Measurements from ENCODE around the gene MYG1. TPM values are rescaled to one million over a fixed set of nuclear protein-coding genes. Genes with fewer than 3 reads are reported as not detected.

The MYG1 gene
- 107 and 111 TPM in 2 replicates for total RNA-seq

DNA sequence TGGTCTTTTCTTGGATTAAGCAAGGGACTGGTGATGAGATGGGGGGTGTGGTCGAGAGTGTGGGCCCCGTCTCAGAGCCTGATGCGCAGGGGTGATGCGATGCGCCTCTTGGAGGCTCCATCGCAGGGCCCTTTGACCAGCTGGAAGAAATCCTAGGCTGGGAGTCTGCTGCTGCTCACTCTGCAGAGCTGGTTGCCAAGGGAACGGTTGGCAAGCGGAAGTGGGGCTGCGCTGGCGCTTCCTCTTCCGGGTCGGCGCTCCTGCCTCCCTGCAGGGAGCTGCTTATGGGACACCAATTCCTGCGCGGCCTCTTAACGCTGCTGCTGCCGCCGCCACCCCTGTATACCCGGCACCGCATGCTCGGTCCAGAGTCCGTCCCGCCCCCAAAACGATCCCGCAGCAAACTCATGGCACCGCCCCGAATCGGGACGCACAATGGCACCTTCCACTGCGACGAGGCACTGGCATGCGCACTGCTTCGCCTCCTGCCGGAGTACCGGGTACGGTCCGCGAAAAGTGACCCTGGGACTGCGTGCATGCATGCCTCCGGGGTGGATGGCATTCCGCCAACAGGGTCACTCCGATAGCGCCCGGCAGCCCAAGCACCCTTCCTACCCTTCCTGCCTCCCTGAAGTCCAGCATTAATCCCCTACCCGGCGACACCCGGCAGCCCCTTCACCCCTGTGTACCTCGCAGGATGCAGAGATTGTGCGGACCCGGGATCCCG is at the start of gene MYG1:
Gene MYG1 (plus strand): TSS at position 242 of the 727 bp plus-strand sequence. CDS start 43 bp downstream, at position 285.
- Mint-ChIP-seq H3K27me3 (ENCODE audit: insufficient read depth) (no peaks in the 10 kb centered on the region), H3K9me3 (no peaks in the 10 kb centered on the region), H3K36me3 (ENCODE audit: low read depth) (peaks cover 51% of the 10 kb centered on the region), H3K4me1 (ENCODE audit: low read depth) (peaks cover 68% of the 10 kb centered on the region), H3K27ac (peak within 1 kb of the TSS; percentile 93), H3K4me3 (peak within 1 kb of the TSS; percentile 97)
- DNase-seq (ENCODE audit: low spot score) = peak; percentile 86
- intact Hi-C loops (cut with micrococcal nuclease) = loop anchor here (1.0 kb wide), 10 partner anchors 22 to 201 kb away; partner anchors contain the start of genes AAAS, CSAD, ESPL1 and ZNF740

GRCh38 chr12:53251477-53252348 is 47.8 kb upstream of the MYG1 start:
- no peaks in the 10 kb centered on the region for H3K9me3 Mint-ChIP-seq
- peaks cover 2% of the 10 kb centered on the region for H3K27me3 Mint-ChIP-seq (ENCODE audit: insufficient read depth)
- H3K4me1 Mint-ChIP-seq (ENCODE audit: low read depth) = peaks cover 50% of the 10 kb centered on the region
- peak overlapping the region; percentile 99 for H3K4me3 Mint-ChIP-seq
- intact Hi-C loops (cut with micrococcal nuclease) = loop anchor here (1.0 to 2.0 kb wide), 10 partner anchors 17 to 92 kb away; partner anchors contain the start of genes AAAS, CSAD, ESPL1 and MYG1
- H3K36me3 Mint-ChIP-seq (ENCODE audit: low read depth) = peaks cover 26% of the 10 kb centered on the region
- H3K27ac Mint-ChIP-seq = peak overlapping the region; percentile 88
- DNase-seq (ENCODE audit: low spot score) = peak; percentile 69

- Mint-ChIP-seq H3K27ac (peak overlapping the region; percentile 88), H3K36me3 (ENCODE audit: low read depth) (peaks cover 26% of the 10 kb centered on the region), H3K27me3 (ENCODE audit: insufficient read depth) (no peaks in the 10 kb centered on the region), H3K4me3 (peak overlapping the region; percentile 99), H3K9me3 (no peaks in the 10 kb centered on the region), H3K4me1 (ENCODE audit: low read depth) (peaks cover 50% of the 10 kb centered on the region)
- intact Hi-C loops (cut with micrococcal nuclease) = loop anchor here (1.0 to 2.0 kb wide), 4 partner anchors 16 to 72 kb away; partner anchors contain the start of genes CSAD, ESPL1, PFDN5 and ZNF740
- no peak for DNase-seq (ENCODE audit: low spot score)
These were observed 47.1 kb upstream of the MYG1 start for GRCh38 chr12:53252349-53252916.

DNA sequence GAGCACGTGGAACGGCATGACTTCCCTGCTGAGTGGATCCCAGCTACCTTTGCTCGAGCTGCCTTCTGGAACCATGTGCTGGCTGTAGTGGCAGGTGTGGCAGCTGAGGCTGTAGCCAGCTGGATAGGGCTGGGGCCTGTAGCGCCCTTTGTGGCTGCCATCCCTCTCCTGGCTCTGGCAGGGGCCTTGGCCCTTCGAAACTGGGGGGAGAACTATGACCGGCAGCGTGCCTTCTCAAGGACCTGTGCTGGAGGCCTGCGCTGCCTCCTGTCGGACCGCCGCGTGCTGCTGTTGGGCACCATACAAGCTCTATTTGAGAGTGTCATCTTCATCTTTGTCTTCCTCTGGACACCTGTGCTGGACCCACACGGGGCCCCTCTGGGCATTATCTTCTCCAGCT is 46.2 kb upstream of the MYG1 start:
- Mint-ChIP-seq H3K27ac (peak overlapping the region; percentile 88), H3K4me3 (peak overlapping the region; percentile 99), H3K36me3 (ENCODE audit: low read depth) (peaks cover 29% of the 10 kb centered on the region), H3K9me3 (no peaks in the 10 kb centered on the region), H3K27me3 (ENCODE audit: insufficient read depth) (no peaks in the 10 kb centered on the region), H3K4me1 (ENCODE audit: low read depth) (peaks cover 50% of the 10 kb centered on the region)
- intact Hi-C loops (cut with micrococcal nuclease) = loop anchor here (2.0 kb wide), 1 partner anchor 42 kb away; the partner anchor contains the start of gene PFDN5
- no peak for DNase-seq (ENCODE audit: low spot score)

GRCh38 chr12:53254816-53255545 is 44.5 kb upstream of the MYG1 start:
- intact Hi-C loops (cut with micrococcal nuclease) = no loop called here
- Mint-ChIP-seq H3K9me3 (no peaks in the 10 kb centered on the region), H3K27me3 (ENCODE audit: insufficient read depth) (no peaks in the 10 kb centered on the region), H3K4me1 (ENCODE audit: low read depth) (peaks cover 50% of the 10 kb centered on the region), H3K27ac (no peak overlapping the region), H3K4me3 (peak overlapping the region; percentile 99), H3K36me3 (ENCODE audit: low read depth) (peaks cover 29% of the 10 kb centered on the region)
- no peak for DNase-seq (ENCODE audit: low spot score)

GRCh38 chr12:53255996-53256395 is 43.5 kb upstream of the MYG1 start:
- H3K36me3 Mint-ChIP-seq (ENCODE audit: low read depth) = peaks cover 29% of the 10 kb centered on the region
- no peak for DNase-seq (ENCODE audit: low spot score)
- no peak overlapping the region for H3K4me3 Mint-ChIP-seq
- H3K4me1 Mint-ChIP-seq (ENCODE audit: low read depth) = peaks cover 48% of the 10 kb centered on the region
- intact Hi-C loops (cut with micrococcal nuclease) = no loop called here
- H3K27ac Mint-ChIP-seq = peak overlapping the region; percentile 52
- H3K9me3 Mint-ChIP-seq = no peaks in the 10 kb centered on the region
- no peaks in the 10 kb centered on the region for H3K27me3 Mint-ChIP-seq (ENCODE audit: insufficient read depth)

GRCh38 chr12:53258541-53259539 is 40.7 kb upstream of the MYG1 start:
- Mint-ChIP-seq H3K36me3 (ENCODE audit: low read depth) (peaks cover 14% of the 10 kb centered on the region), H3K9me3 (no peaks in the 10 kb centered on the region), H3K4me1 (ENCODE audit: low read depth) (peaks cover 23% of the 10 kb centered on the region), H3K4me3 (no peak overlapping the region), H3K27me3 (ENCODE audit: insufficient read depth) (no peaks in the 10 kb centered on the region), H3K27ac (no peak overlapping the region)
- intact Hi-C loops (cut with micrococcal nuclease) = no loop called here
- DNase-seq (ENCODE audit: low spot score) = no peak

DNA sequence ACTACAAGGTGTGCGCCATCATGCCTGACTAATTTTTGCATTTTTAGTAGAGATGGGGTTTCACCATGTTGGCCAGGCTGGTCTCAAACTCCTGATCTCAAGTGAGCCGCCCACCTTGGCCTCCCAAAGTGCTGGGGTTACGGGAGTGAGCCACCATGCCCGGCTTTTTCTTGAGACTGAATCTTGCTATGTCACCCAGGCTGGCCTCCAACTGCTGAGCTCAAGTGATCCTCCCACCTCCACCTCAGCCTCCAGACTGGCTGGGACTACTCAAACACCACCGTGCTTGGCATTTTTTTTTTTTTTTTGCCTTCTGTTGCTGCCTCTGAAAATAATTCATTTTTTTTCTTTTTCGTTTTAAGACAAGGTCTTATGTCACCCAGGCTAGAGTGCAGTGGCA is 39.6 kb upstream of the MYG1 start:
- Mint-ChIP-seq H3K36me3 (ENCODE audit: low read depth) (peaks cover 8% of the 10 kb centered on the region), H3K4me3 (no peak overlapping the region), H3K4me1 (ENCODE audit: low read depth) (peaks cover 14% of the 10 kb centered on the region), H3K27me3 (ENCODE audit: insufficient read depth) (no peaks in the 10 kb centered on the region), H3K9me3 (no peaks in the 10 kb centered on the region), H3K27ac (no peak overlapping the region)
- DNase-seq (ENCODE audit: low spot score) = no peak
- intact Hi-C loops (cut with micrococcal nuclease) = no loop called here

DNA sequence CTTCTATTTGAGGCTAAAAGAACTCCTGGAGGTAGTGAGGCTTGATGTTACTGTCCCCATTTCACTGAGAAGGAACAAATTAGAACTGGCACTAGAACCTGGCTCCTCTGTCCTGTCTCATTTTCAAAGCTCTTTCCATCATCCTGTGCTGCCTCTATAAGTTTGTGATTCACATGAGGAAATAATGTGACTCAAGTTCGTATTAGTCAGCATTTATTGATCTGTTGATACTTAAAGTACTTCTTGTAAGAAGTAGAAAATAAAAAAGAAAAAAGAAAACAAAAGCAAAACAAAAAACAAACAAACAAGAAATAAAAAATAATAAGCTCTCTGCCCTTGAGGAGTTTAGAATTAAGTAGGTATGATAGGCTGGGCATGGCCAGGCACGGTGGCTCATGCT is 33.7 kb upstream of the MYG1 start:
- Mint-ChIP-seq H3K27me3 (ENCODE audit: insufficient read depth) (no peaks in the 10 kb centered on the region), H3K9me3 (no peaks in the 10 kb centered on the region), H3K4me1 (ENCODE audit: low read depth) (peaks cover 33% of the 10 kb centered on the region), H3K4me3 (no peak overlapping the region), H3K36me3 (ENCODE audit: low read depth) (peaks cover 6% of the 10 kb centered on the region), H3K27ac (no peak overlapping the region)
- no peak for DNase-seq (ENCODE audit: low spot score)
- intact Hi-C loops (cut with micrococcal nuclease) = no loop called here

GRCh38 chr12:53267306-53267998 is 32.0 kb upstream of the MYG1 start:
- H3K4me3 Mint-ChIP-seq = peak overlapping the region; percentile 90
- peak; percentile 24 for DNase-seq (ENCODE audit: low spot score)

More at GRCh38 chr12:53267306-53267998, 32.0 kb upstream of the MYG1 start:
- intact Hi-C loops (cut with micrococcal nuclease) = no loop called here
- Mint-ChIP-seq H3K4me1 (ENCODE audit: low read depth) (peaks cover 40% of the 10 kb centered on the region), H3K9me3 (no peaks in the 10 kb centered on the region), H3K27ac (peak overlapping the region; percentile 88), H3K36me3 (ENCODE audit: low read depth) (peaks cover 11% of the 10 kb centered on the region), H3K27me3 (ENCODE audit: insufficient read depth) (no peaks in the 10 kb centered on the region)
